T-helper 2 cell (primary cell): ENCODE data around the gene MANBA.

Experiments
- DNase-seq, 5 experiments: peaks; one replicate each; pipeline versions ENCODE4 v3.0.0 to v3.0.0-alpha.2; 2012 to 2022

MANBA gene

GRCh38 chr4:102619021-102619420 is 141.7 kb downstream of the MANBA start:
- DNase-seq, result peak in 1 of 5 experiments; percentile 31

DNA sequence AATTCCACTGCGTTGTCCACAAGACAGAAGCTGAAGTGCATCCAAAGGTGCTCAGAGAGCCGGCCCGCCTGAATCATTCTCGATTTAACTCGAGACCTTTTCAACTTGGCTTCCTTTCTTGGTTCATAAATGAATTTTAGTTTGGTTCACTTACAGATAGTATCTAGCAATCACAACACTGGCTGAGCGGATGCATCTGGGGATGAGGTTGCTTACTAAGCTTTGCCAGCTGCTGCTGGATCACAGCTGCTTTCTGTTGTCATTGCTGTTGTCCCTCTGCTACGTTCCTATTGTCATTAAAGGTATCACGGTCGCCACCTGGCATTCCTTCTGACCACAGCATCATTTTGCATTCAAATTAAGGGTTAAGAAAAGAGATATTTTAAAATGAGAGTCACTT is 144.1 kb downstream of the MANBA start:
- peak in 2 of 5 experiments; percentile 20 to 87 for DNase-seq

GRCh38 chr4:102614801-102615200 is 146.0 kb downstream of the MANBA start:
- peak in 2 of 5 experiments; percentile 44 to 53 for DNase-seq

GRCh38 chr4:102612824-102613366 is 147.9 kb downstream of the MANBA start:
- peak in 2 of 5 experiments; percentile 70 to 86 for DNase-seq

GRCh38 chr4:102612210-102612609 is 148.6 kb downstream of the MANBA start:
- no peak for DNase-seq

DNA sequence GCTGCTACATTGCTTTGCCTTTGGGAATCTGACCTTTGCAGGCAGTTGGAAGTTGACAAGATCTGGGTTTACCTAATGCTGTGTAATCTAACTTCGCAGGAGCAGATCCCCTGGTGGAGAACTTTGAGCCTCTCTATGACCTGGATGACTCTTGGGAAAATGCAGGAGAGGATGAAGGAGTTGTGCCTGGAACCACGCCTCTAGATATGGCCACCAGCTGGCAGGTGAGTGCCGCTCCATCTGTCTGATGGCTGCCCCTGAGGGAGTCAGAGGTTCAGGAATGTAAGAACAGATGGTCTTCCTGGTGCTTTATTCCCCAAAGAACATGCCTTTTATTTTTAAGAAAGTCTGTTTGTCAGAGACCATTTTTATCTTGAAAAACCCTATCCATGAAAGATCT is 150.3 kb downstream of the MANBA start:
- no peak for DNase-seq

GRCh38 chr4:102610007-102610406 is 150.8 kb downstream of the MANBA start:
- no peak for DNase-seq

- DNase-seq, result no peak
Observed at GRCh38 chr4:102608190-102608589, 152.6 kb downstream of the MANBA start.

DNA sequence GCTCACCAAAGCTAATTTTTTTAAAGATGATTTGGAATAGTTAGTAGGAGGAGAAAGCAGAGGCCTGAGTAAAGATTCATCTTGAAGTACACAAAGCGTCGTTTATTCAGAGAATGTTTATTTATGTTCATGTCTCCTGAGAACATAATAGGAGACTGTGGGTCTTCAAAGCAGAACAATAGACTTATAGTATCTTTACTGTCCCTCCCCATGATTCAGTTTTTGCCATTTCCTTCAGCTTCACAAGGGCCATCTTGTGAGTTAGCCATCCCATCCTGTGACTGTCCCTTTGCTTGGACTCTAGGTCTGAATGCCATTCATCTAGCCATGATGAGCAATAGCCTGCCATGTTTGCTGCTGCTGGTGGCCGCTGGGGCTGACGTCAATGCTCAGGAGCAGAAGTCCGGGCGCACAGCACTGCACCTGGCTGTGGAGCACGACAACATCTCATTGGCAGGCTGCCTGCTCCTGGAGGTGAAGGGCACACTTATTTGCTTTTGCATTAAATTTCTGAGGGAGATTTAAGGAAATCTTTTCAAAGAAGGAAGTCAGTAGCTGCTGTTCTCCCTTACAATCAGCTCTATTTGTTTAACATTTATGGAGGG is 153.8 kb downstream of the MANBA start:
- no peak for DNase-seq

DNA sequence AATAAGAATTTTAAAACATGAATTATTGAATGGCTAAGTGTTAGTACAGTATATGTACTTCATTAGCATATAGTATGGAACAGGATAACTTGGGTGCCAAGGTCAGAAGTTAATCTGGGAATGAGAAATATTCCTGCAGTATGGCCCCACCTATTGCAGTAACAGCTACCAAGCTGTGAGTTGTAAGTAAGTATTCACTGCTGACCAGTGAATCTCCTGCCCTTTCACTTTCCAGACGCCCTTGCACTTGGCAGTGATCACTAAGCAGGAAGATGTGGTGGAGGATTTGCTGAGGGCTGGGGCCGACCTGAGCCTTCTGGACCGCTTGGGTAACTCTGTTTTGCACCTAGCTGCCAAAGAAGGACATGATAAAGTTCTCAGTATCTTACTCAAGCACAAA is 154.5 kb downstream of the MANBA start:
- DNase-seq, result no peak

DNA sequence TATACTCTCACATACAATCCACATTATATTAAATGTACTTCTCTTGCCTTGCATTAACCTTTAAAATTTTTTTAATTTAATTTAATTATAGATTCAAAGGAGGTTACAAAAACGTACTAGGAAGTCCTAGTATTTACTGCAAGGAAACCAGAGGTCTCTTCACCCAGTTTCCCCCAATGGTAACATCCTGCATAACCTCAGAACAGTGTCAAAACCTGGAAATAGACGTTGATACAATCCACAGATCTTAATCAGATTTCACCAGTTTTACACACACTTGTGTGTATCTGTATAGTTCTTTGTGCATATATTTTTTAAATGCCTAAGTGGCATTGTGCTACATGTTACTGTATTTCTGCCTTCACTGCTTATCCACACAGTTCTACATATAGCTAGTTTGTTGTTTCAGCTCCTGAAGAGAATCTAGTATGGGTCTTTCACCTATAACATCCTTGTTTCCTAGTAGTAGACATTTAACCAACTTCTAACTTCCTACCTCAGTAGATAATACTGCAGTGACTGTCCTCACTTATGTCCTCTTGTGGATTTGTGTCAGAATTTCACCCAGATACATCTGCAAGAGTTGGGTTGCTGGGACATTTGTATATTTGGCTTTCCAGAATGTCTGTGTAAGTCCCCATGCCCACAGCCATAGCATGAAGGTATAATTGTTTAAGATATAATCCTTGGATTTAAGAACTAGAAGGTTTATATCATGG is 156.4 kb downstream of the MANBA start:
- peak in 1 of 5 experiments; percentile 46 for DNase-seq

DNA sequence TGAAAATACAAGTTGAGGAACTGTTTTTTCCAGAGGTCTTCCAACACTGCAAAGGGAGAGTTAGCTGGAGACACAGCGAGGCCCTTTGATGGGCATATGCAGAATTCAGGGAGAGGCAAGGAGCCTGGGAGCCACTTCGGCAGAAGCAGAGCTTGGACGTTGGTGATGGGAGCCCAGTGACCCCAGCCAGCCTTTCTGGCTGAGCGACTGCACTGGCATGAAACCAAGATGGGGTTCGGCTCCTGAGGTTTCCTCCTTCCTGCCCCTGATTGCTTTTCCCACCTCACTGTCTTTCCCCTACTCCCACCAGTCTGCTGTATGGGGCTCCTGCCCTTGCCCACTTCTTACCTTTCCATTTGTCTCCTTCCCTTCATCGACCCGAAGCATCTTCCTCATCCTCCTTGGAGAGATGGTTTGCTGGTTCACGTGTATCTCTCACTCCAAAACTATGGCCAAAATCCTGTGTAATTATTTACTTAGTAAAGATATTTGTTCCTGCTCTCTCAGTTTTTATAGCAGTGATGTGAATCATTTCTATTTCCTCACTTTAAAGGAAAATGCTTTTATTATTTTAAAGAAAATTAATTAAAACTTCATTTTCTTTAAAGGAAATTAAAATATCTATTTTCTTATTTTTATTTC is 159.1 kb downstream of the MANBA start:
- DNase-seq, result no peak

DNA sequence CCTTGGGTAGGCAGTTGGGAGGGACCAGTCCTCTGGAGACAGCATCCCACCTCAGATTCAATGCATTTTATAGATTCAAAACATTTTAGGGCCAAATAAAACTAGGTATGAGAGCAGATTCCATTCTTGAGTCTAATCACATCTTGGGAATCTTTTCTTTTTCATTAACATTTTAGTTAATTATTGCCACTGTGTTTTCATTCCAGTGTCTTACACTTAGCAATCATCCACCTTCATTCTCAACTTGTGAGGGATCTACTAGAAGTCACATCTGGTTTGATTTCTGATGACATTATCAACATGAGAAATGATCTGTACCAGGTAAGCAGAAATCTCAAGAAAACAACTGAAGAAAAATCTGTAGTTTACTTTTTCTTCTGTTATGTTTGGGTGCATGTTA is 160.1 kb downstream of the MANBA start:
- DNase-seq, result no peak

DNA sequence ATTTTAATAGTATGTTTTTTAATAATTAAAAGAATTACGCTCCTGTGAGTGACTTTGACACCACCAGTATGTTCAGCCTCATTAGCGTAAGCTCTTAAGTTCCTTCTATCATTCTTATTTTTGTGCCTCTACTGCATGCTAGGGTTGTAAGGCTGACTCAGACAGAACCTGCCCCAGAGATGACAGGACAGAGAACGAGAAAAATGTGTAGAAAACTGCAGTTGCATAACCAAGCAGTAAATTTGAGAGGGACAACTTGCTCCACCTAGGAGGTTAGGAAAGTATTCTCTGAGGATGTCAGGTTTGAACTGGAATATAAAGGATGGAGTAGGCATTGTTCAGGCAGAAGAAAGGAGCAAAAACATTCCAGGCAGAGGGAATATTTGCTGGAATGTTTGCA is 160.9 kb downstream of the MANBA start:
- no peak for DNase-seq

GRCh38 chr4:102599455-102599854 is 161.3 kb downstream of the MANBA start:
- DNase-seq, result no peak

DNA sequence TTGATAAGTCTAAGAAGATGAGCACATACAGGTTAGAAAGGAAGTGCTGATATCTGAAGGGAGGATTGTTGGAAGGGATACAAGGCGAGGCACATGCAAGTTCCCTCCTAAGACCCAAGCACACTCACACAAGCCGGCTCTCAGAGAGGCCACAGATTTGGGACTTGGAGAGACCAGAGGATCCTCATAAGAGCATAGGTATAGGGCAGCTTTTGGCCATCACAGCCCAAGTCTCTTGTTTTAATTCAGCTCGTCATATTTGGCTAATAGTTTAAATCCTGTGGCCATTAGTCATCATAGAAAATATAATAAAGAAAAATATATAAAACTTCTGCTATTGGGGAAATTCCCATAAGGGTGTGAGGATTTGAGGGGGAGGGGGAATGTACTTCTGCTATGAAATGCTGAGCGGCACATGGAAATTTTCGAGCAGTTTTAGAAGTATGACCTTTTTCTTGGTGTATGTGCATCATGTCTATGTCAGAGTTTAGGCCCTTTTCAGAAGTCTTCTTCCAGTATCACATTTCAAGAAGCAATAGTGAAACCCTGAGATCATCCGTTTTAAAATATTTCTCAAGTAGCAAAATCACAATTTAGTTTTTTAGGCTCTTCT is 161.9 kb downstream of the MANBA start:
- DNase-seq, result no peak

DNA sequence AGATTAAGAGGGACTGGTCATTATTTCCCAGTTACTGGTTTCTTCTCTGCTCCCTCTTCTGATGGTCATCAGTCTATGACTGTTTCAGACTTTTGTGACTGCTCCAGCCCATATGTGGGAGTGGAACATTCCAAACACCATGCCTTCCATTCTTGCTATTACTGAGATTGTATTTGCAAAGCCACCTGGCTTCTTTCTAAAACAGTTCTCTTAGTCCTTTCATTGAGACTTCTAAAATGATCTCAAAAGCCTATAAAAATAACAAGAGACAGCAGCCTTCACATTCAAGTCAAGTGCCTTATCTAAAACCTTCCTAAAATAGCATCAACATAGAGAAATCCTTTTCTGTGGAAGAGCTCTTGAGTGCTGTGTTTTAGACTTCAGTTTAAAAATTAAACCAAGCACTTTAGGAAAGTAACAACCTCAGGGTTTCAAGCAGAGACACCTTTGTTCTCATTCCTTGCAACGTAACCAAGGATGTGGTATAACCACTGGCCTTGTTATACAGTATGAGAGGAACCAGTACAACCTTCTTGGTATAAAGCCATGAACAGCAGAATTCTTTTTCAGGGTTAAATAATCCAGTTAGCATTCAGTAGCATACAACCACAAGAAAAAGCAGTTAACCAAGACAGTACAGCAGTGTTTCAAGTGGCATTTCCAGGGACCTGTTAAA is 162.5 kb downstream of the MANBA start:
- peak in 2 of 5 experiments; percentile 61 to 89 for DNase-seq

- DNase-seq, result no peak
Observed at GRCh38 chr4:102596532-102596931, 164.2 kb downstream of the MANBA start.

- no peak for DNase-seq
Observed at GRCh38 chr4:102594000-102594399, 166.8 kb downstream of the MANBA start.

GRCh38 chr4:102593147-102593546 is 167.6 kb downstream of the MANBA start:
- no peak for DNase-seq

- DNase-seq, result no peak
Observed at GRCh38 chr4:102592256-102592655, 168.5 kb downstream of the MANBA start.

- DNase-seq, result peak in 1 of 5 experiments; percentile 43
Observed at GRCh38 chr4:102589743-102590142, 171.0 kb downstream of the MANBA start.

- DNase-seq, result peak in 3 of 5 experiments; percentile 18 to 68 (median 37)
Observed at GRCh38 chr4:102586644-102587021, 174.1 kb downstream of the MANBA start.
